ENCODE data around the gene HMMR.

DNA sequence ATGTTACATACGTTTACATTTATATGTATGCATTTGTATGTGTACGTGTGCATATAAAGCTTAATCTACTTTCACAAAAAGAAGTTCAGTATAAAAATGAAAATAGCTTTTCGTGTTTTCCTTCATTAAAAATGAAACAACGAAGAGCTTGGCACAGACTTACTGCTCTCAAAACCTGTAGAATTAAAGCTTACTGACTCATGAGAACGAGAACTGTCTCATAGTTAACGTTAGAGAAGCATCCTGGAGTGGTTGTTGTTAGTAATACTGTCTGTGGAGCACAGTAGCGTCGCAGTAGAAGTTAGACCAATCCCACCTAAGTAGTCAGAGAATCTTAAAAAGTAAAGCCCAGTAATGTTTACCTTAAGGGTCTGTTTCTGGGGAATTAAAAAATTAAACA is 46.3 kb downstream of the HMMR start:
- TF ChIP-seq GATA3 (IDR thresholded peaks at IDR 0.05; ENCODE audit: low read depth, low read length) (no peak), GATA2 (IDR thresholded peaks at IDR 0.05; ENCODE audit: low read depth, low read length) (no peak)

Data from SH-SY5Y (cell line).